ENCODE data around the gene PIBF1.
"Not testable (repeated sequence)": the region's sequence is repeated elsewhere in the genome, so short reads cannot be mapped to it uniquely, and the experiment has no call there.

PIBF1 gene

DNA sequence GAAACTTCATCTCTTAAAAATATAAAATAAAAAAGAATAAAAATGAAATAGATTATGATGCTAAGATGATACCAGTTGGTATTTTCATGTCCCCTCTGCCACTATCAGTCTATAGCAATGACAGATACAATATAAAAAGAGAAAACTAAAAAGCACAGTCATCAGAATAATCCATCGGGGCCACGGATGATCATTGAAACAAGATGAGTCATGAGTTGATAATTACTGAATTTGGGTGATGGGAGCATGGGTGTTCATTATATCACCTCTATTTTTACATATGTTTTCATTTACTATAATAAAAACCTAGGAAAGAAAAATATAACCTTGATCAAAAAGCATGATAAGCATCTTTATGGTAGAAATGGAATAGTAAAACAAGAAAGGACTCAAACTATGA lies 41.1 kb downstream of the PIBF1 start:
- Histone ChIP-seq H3K4me1 (ENCODE audit: control insufficient read depth in 1 of 2, insufficient read depth in 1 of 2, low read depth in 1 of 2, low read length in 1 of 2) (no peaks in the 10 kb centered on the region), H3K36me3 (peaks cover 20% of the 10 kb centered on the region), H3K27ac (no peak overlapping the region), H3K27me3 (no peaks in the 10 kb centered on the region), H3K4me3 (ENCODE audit: low read depth in 1 of 2, low read length in 1 of 2) (no peak overlapping the region), H3K9me3 (no peaks in the 10 kb centered on the region)
- TF ChIP-seq, protein P1, sequence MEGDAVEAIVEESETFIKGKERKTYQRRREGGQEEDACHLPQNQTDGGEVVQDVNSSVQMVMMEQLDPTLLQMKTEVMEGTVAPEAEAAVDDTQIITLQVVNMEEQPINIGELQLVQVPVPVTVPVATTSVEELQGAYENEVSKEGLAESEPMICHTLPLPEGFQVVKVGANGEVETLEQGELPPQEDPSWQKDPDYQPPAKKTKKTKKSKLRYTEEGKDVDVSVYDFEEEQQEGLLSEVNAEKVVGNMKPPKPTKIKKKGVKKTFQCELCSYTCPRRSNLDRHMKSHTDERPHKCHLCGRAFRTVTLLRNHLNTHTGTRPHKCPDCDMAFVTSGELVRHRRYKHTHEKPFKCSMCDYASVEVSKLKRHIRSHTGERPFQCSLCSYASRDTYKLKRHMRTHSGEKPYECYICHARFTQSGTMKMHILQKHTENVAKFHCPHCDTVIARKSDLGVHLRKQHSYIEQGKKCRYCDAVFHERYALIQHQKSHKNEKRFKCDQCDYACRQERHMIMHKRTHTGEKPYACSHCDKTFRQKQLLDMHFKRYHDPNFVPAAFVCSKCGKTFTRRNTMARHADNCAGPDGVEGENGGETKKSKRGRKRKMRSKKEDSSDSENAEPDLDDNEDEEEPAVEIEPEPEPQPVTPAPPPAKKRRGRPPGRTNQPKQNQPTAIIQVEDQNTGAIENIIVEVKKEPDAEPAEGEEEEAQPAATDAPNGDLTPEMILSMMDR (IDR thresholded peaks at IDR 0.05) = no peak

GRCh38 chr13:72823724-72824123 lies 41.8 kb downstream of the PIBF1 start:
- no peak overlapping the region for H3K4me3 ChIP-seq (ENCODE audit: low read depth in 1 of 2, low read length in 1 of 2)
- peaks cover 25% of the 10 kb centered on the region for H3K36me3 ChIP-seq
- no peaks in the 10 kb centered on the region for H3K4me1 ChIP-seq (ENCODE audit: control insufficient read depth in 1 of 2, insufficient read depth in 1 of 2, low read depth in 1 of 2, low read length in 1 of 2)
- no peaks in the 10 kb centered on the region for H3K27me3 ChIP-seq
- TF ChIP-seq, protein P1 (IDR thresholded peaks at IDR 0.05) = no peak
- H3K9me3 ChIP-seq = no peaks in the 10 kb centered on the region
- H3K27ac ChIP-seq = no peak overlapping the region

- no peaks in the 10 kb centered on the region for H3K4me1 ChIP-seq (ENCODE audit: control insufficient read depth in 1 of 2, insufficient read depth in 1 of 2, low read depth in 1 of 2, low read length in 1 of 2)
- H3K4me3 ChIP-seq (ENCODE audit: low read depth in 1 of 2, low read length in 1 of 2) = no peak overlapping the region
- H3K36me3 ChIP-seq = peaks cover 29% of the 10 kb centered on the region
- H3K27me3 ChIP-seq = no peaks in the 10 kb centered on the region
- H3K27ac ChIP-seq = no peak overlapping the region
- H3K9me3 ChIP-seq = no peaks in the 10 kb centered on the region
- TF ChIP-seq, protein P1 (IDR thresholded peaks at IDR 0.05) = no peak
These were observed 52.7 kb downstream of the PIBF1 start for GRCh38 chr13:72834601-72835000.

GRCh38 chr13:72839831-72840426 lies 58.0 kb downstream of the PIBF1 start:
- TF ChIP-seq, protein P1 (IDR thresholded peaks at IDR 0.05) = no peak
- no peaks in the 10 kb centered on the region for H3K9me3 ChIP-seq
- no peak overlapping the region for H3K4me3 ChIP-seq (ENCODE audit: low read depth in 1 of 2, low read length in 1 of 2)
- peaks cover 28% of the 10 kb centered on the region for H3K36me3 ChIP-seq
- no peak overlapping the region for H3K27ac ChIP-seq
- H3K4me1 ChIP-seq (ENCODE audit: control insufficient read depth in 1 of 2, insufficient read depth in 1 of 2, low read depth in 1 of 2, low read length in 1 of 2) = no peaks in the 10 kb centered on the region
- no peaks in the 10 kb centered on the region for H3K27me3 ChIP-seq

- Histone ChIP-seq H3K27ac (no peak overlapping the region), H3K36me3 (peaks cover 24% of the 10 kb centered on the region), H3K4me3 (ENCODE audit: low read depth in 1 of 2, low read length in 1 of 2) (no peak overlapping the region), H3K4me1 (ENCODE audit: control insufficient read depth in 1 of 2, insufficient read depth in 1 of 2, low read depth in 1 of 2, low read length in 1 of 2) (no peaks in the 10 kb centered on the region), H3K9me3 (no peaks in the 10 kb centered on the region), H3K27me3 (no peaks in the 10 kb centered on the region)
- TF ChIP-seq, protein P1 (IDR thresholded peaks at IDR 0.05) = no peak
These were observed 61.1 kb downstream of the PIBF1 start for GRCh38 chr13:72842991-72843390.

GRCh38 chr13:72845148-72845547 lies 63.2 kb downstream of the PIBF1 start:
- peaks cover 26% of the 10 kb centered on the region for H3K36me3 ChIP-seq
- not testable (repeated sequence) for H3K9me3 ChIP-seq; H3K27me3 ChIP-seq; H3K4me3 ChIP-seq (ENCODE audit: low read depth in 1 of 2, low read length in 1 of 2); H3K4me1 ChIP-seq (ENCODE audit: control insufficient read depth in 1 of 2, insufficient read depth in 1 of 2, low read depth in 1 of 2, low read length in 1 of 2); H3K27ac ChIP-seq
